ENCODE measurements around the gene PFN3. TPM values are rescaled to one million over a fixed set of nuclear protein-coding genes. Genes with fewer than 3 reads are reported as not detected.

Gene PFN3
- total RNA-seq, 1 donor from 2014 or later: not detected

GRCh38 chr5:177412603-177413233 is 12.3 kb upstream of the PFN3 start:
- no peak overlapping the region for H3K27ac ChIP-seq
- ATAC-seq (no peak), DNase-seq (no peak)
- H3K4me1 ChIP-seq: peaks cover 12% of the 10 kb centered on the region
- no peaks in the 10 kb centered on the region for H3K9me3 ChIP-seq
- no peaks in the 10 kb centered on the region for H3K36me3 ChIP-seq
- intact Hi-C loops (cut with DNase I): no loop called here
- no peaks in the 10 kb centered on the region for H3K27me3 ChIP-seq (ENCODE audit: low read depth)
- TF ChIP-seq CTCF (IDR thresholded peaks at IDR 0.05): no peak
- H3K4me3 ChIP-seq: no peak overlapping the region

GRCh38 chr5:177410575-177410974 is 10.1 kb upstream of the PFN3 start:
- Histone ChIP-seq H3K9me3 (no peaks in the 10 kb centered on the region), H3K27ac (no peak overlapping the region), H3K27me3 (ENCODE audit: low read depth) (no peaks in the 10 kb centered on the region), H3K4me3 (no peak overlapping the region), H3K4me1 (peaks cover 9% of the 10 kb centered on the region), H3K36me3 (no peaks in the 10 kb centered on the region)
- no peak for ATAC-seq
- intact Hi-C loops (cut with DNase I): no loop called here
- no peak for DNase-seq
- no peak for TF ChIP-seq CTCF (IDR thresholded peaks at IDR 0.05)

- Histone ChIP-seq H3K27me3 (ENCODE audit: low read depth) (no peaks in the 10 kb centered on the region), H3K4me3 (no peak within 1 kb of the TSS), H3K36me3 (no peaks in the 10 kb centered on the region), H3K9me3 (no peaks in the 10 kb centered on the region), H3K4me1 (peaks cover 22% of the 10 kb centered on the region), H3K27ac (no peak within 1 kb of the TSS)
- TF ChIP-seq CTCF (IDR thresholded peaks at IDR 0.05): no peak
- DNase-seq (no peak), ATAC-seq (no peak)
- intact Hi-C loops (cut with DNase I): loop anchor here (10.0 kb wide), 1 partner anchor 46 kb away; no protein-coding TSS in a partner anchor
Observed at GRCh38 chr5:177409043-177409801, 8.8 kb upstream of the PFN3 start, which contains the start of gene F12. Gene F12 (minus strand): TSS chr5:177409564. CDS start chr5:177409527, 37 bp downstream.

- DNase-seq: peak; percentile 82
- H3K9me3 ChIP-seq: no peaks in the 10 kb centered on the region
- TF ChIP-seq CTCF (IDR thresholded peaks at IDR 0.05): no peak
Observed at GRCh38 chr5:177405805-177406204, 5.3 kb upstream of the PFN3 start.

GRCh38 chr5:177405312-177405711 is 4.9 kb upstream of the PFN3 start:
- intact Hi-C loops (cut with DNase I): loop anchor here (10.0 kb wide), 1 partner anchor 49 kb away; no protein-coding TSS in a partner anchor
- H3K36me3 ChIP-seq: no peaks in the 10 kb centered on the region
- TF ChIP-seq CTCF (IDR thresholded peaks at IDR 0.05): no peak
- peaks cover 38% of the 10 kb centered on the region for H3K27me3 ChIP-seq (ENCODE audit: low read depth)
- no peak overlapping the region for H3K27ac ChIP-seq
- no peak overlapping the region for H3K4me3 ChIP-seq
- DNase-seq: no peak
- no peak for ATAC-seq
- H3K4me1 ChIP-seq: peaks cover 45% of the 10 kb centered on the region
- H3K9me3 ChIP-seq: no peaks in the 10 kb centered on the region

More at GRCh38 chr5:177405805-177406204, 5.3 kb upstream of the PFN3 start:
- H3K4me1 ChIP-seq: peaks cover 44% of the 10 kb centered on the region
- intact Hi-C loops (cut with DNase I): loop anchor here (10.0 kb wide), 1 partner anchor 49 kb away; no protein-coding TSS in a partner anchor
- H3K27ac ChIP-seq: no peak overlapping the region
- no peak overlapping the region for H3K4me3 ChIP-seq
- H3K36me3 ChIP-seq: no peaks in the 10 kb centered on the region
- ATAC-seq: peak in 1 of 2 donors; percentile 24
- peaks cover 33% of the 10 kb centered on the region for H3K27me3 ChIP-seq (ENCODE audit: low read depth)
